SK-N-SH treated with all-trans-retinoic acid at 6 μM for 48 hours (cell line): ENCODE results near the gene LRBA.

Source experiments
- ATAC-seq: fragments of 200-7000 bp; cut with Tn5 transposase; 3 replicates; pipeline ENCODE4 v1.9.1; 2020; ENCODE audit warnings: mild to moderate bottlenecking, moderate library complexity
- ARNTL ChIP-seq: fragments of 450-650 bp; formaldehyde crosslinking; IDR thresholded peaks from 2 replicates; pipeline ENCODE4 v1.5.0; 2020; ENCODE audit warnings: low read depth, mild to moderate bottlenecking, moderate library complexity, borderline replicate concordance
- BACH2 ChIP-seq: fragments of 250-450 bp; sonication (Bioruptor Pico); IDR thresholded peaks from 2 replicates; pipeline ENCODE4 v1.9.0; 2021; ENCODE audit warnings: mild to moderate bottlenecking, borderline replicate concordance
- CREB5 ChIP-seq: fragments of 250-450 bp; sonication (Bioruptor Pico); IDR thresholded peaks from 2 replicates; pipeline ENCODE4 v1.5.1; 2020; ENCODE audit warnings: low read depth, mild to moderate bottlenecking, moderate library complexity
- CSDC2 ChIP-seq: fragments of 250-450 bp; sonication (Bioruptor Pico); IDR thresholded peaks from 2 replicates; pipeline ENCODE4 v1.5.0; 2020; ENCODE audit warnings: mild to moderate bottlenecking, moderate library complexity
- CSRNP3 ChIP-seq: fragments of 250-450 bp; sonication (Bioruptor Pico); IDR thresholded peaks from 2 replicates; pipeline ENCODE4 v1.5.1; 2021; ENCODE audit warnings: mild to moderate bottlenecking, moderate library complexity
- ESRRG ChIP-seq: fragments of 250-450 bp; sonication (Bioruptor Pico); IDR thresholded peaks from 2 replicates; pipeline ENCODE4 v1.6.1; 2021; ENCODE audit warnings: mild to moderate bottlenecking
- GLIS3 ChIP-seq: fragments of 250-450 bp; sonication (Bioruptor Pico); IDR thresholded peaks from 2 replicates; pipeline ENCODE4 v1.5.0; 2020; ENCODE audit warnings: mild to moderate bottlenecking, moderate library complexity
- ISL1 ChIP-seq: fragments of 250-450 bp; sonication (Bioruptor Pico); IDR thresholded peaks from 2 replicates; pipeline ENCODE4 v2.1.2; 2022; ENCODE audit warnings: mild to moderate bottlenecking, moderate library complexity
- OSR1 ChIP-seq: fragments of 250-450 bp; sonication (Bioruptor Pico); IDR thresholded peaks from 2 replicates; pipeline ENCODE4 v1.8.0; 2022; ENCODE audit warnings: moderate library complexity, mild to moderate bottlenecking, inconsistent platforms
- PATZ1 ChIP-seq: fragments of 250-450 bp; sonication (Bioruptor Pico); IDR thresholded peaks from 2 replicates; pipeline ENCODE4 v1.8.0; 2020; ENCODE audit warnings: mild to moderate bottlenecking, moderate library complexity, borderline replicate concordance
- POU6F1 ChIP-seq: fragments of 250-450 bp; sonication (Bioruptor Pico); IDR thresholded peaks from 2 replicates; pipeline ENCODE4 v1.8.0; 2021; ENCODE audit warnings: low read depth, mild to moderate bottlenecking, moderate library complexity, borderline replicate concordance
- PPARA ChIP-seq: fragments of 250-450 bp; sonication (Bioruptor Pico); IDR thresholded peaks from 2 replicates; pipeline ENCODE4 v1.5.0; 2020; ENCODE audit warnings: mild to moderate bottlenecking, borderline replicate concordance
- RARB ChIP-seq: fragments of 250-450 bp; sonication (Bioruptor Pico); IDR thresholded peaks from 2 replicates; pipeline ENCODE4 v1.8.0; 2021; ENCODE audit warnings: mild to moderate bottlenecking, moderate library complexity
- SNAI2 ChIP-seq: fragments of 250-450 bp; sonication (Bioruptor Pico); IDR thresholded peaks from 2 replicates; pipeline ENCODE4 v1.5.0; 2020; ENCODE audit warnings: mild to moderate bottlenecking, moderate library complexity
- TCF4 ChIP-seq: fragments of 250-450 bp; sonication (Bioruptor Pico); IDR thresholded peaks from 2 replicates; pipeline ENCODE4 v1.8.0; 2021; ENCODE audit warnings: mild to moderate bottlenecking, moderate library complexity, borderline replicate concordance
- TOX ChIP-seq: fragments of 250-450 bp; sonication (Bioruptor Pico); IDR thresholded peaks from 2 replicates; pipeline ENCODE4 v1.8.0; 2021; ENCODE audit warnings: mild to moderate bottlenecking, moderate library complexity, borderline replicate concordance
- TSHZ2 ChIP-seq: fragments of 250-450 bp; sonication (Bioruptor Pico); IDR thresholded peaks from 2 replicates; pipeline ENCODE4 v1.5.0; 2020; ENCODE audit warnings: mild to moderate bottlenecking, moderate library complexity
- ZC3H10 ChIP-seq: fragments of 250-450 bp; sonication (Bioruptor Pico); IDR thresholded peaks from 2 replicates; pipeline ENCODE4 v1.5.1; 2021; ENCODE audit warnings: mild to moderate bottlenecking, moderate library complexity
- ZFP3 ChIP-seq: fragments of 250-450 bp; sonication (Bioruptor Pico); IDR thresholded peaks from 2 replicates; pipeline ENCODE4 v1.5.0; 2020; ENCODE audit warnings: mild to moderate bottlenecking, moderate library complexity
- ZFP30 ChIP-seq: fragments of 450-650 bp; formaldehyde crosslinking; IDR thresholded peaks from 2 replicates; pipeline ENCODE4 v1.5.0; 2022; ENCODE audit warnings: mild to moderate bottlenecking, moderate library complexity
- ZNF565 ChIP-seq: fragments of 450-650 bp; formaldehyde crosslinking; conservative IDR thresholded peaks from 2 replicates; pipeline ENCODE4 v1.5.0; 2020; ENCODE audit warnings: low read depth, mild to moderate bottlenecking, moderate library complexity
- ZNF70 ChIP-seq: fragments of 450-650 bp; formaldehyde crosslinking; IDR thresholded peaks from 2 replicates; pipeline ENCODE4 v1.5.0; 2020; ENCODE audit warnings: mild to moderate bottlenecking, moderate library complexity
- ZNF8 ChIP-seq: fragments of 450-650 bp; formaldehyde crosslinking; IDR thresholded peaks from 2 replicates; pipeline ENCODE4 v1.5.0; 2020; ENCODE audit warnings: mild to moderate bottlenecking, moderate library complexity

The LRBA gene

GRCh38 chr4:150723727-150724411 is 291.2 kb downstream of the LRBA start:
- no peak for ATAC-seq
- TF ChIP-seq OSR1 (CRISPR knock-in tag) (no peak), CREB5 (no peak), ISL1 (CRISPR knock-in tag) (no peak), ZNF70 (CRISPR knock-in tag) (no peak), GLIS3 (CRISPR knock-in tag) (no peak), SNAI2 (CRISPR knock-in tag) (no peak), PPARA (CRISPR knock-in tag) (no peak)

- no peak for TF ChIP-seq ZNF8 (CRISPR knock-in tag)
- TF ChIP-seq OSR1 (CRISPR knock-in tag), result no peak
- no peak for TF ChIP-seq RARB
- TF ChIP-seq TSHZ2 (CRISPR knock-in tag), result no peak
- TF ChIP-seq TOX (CRISPR knock-in tag), result no peak
- no peak for TF ChIP-seq GLIS3 (CRISPR knock-in tag)
- no peak for TF ChIP-seq ZFP30 (CRISPR knock-in tag)
- TF ChIP-seq CSDC2, result no peak
- TF ChIP-seq CSRNP3 (CRISPR knock-in tag), result no peak
- no peak for TF ChIP-seq ZFP3 (CRISPR knock-in tag)
- no peak for TF ChIP-seq TCF4
- TF ChIP-seq ZNF565 (CRISPR knock-in tag), result no peak
- no peak for TF ChIP-seq ZC3H10 (CRISPR knock-in tag)
- TF ChIP-seq BACH2 (CRISPR knock-in tag), result no peak
- TF ChIP-seq PATZ1 (CRISPR knock-in tag), result no peak
- no peak for TF ChIP-seq ARNTL
- TF ChIP-seq ESRRG, result no peak
- no peak for TF ChIP-seq POU6F1 (CRISPR knock-in tag)
- no peak for ATAC-seq
Observed at GRCh38 chr4:150722908-150723362, 292.1 kb downstream of the LRBA start.

GRCh38 chr4:150720973-150721518 is 294.0 kb downstream of the LRBA start:
- ATAC-seq, result no peak
- TF ChIP-seq GLIS3 (CRISPR knock-in tag) (no peak), ZC3H10 (CRISPR knock-in tag) (no peak), CREB5 (no peak), BACH2 (CRISPR knock-in tag) (no peak), ARNTL (no peak), TOX (CRISPR knock-in tag) (no peak), TSHZ2 (CRISPR knock-in tag) (no peak), TCF4 (no peak), ZNF70 (CRISPR knock-in tag) (no peak)
